ENCODE data around the gene PTPRR.

PTPRR gene

DNA sequence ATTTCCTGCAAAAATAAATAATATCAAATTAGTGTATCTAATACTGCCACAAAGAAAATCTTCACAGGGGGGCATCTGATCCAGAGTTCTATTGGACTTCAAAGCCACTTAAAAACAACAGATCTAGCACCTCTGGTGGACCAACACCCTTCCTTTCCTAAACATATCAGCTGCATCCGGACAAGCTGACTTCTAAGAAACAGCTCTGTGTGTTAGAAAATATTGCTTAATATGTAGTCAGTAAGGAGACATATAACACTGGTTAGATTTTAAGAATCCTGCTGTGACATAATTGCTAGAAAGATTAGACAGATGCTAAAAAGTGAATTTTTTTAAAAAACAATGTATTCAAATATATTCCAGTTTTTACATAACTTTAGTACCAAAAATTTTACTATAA lies 222.2 kb downstream of the PTPRR start:
- H3K4me3 ChIP-seq (ENCODE audit: control insufficient read depth, low read depth, low read length): no peak overlapping the region
- no peak for TF ChIP-seq CTCF (conservative IDR thresholded peaks at IDR 0.05; ENCODE audit: control insufficient read depth, insufficient read depth, low read depth, low read length)
- DNase-seq (ENCODE audit: low read depth): no peak

- DNase-seq (ENCODE audit: low read depth): no peak
- H3K4me3 ChIP-seq (ENCODE audit: control insufficient read depth, low read depth, low read length): no peak overlapping the region
- no peak for TF ChIP-seq CTCF (conservative IDR thresholded peaks at IDR 0.05; ENCODE audit: control insufficient read depth, insufficient read depth, low read depth, low read length)
Measured at GRCh38 chr12:70695361-70696023, 225.0 kb downstream of the PTPRR start.

DNA sequence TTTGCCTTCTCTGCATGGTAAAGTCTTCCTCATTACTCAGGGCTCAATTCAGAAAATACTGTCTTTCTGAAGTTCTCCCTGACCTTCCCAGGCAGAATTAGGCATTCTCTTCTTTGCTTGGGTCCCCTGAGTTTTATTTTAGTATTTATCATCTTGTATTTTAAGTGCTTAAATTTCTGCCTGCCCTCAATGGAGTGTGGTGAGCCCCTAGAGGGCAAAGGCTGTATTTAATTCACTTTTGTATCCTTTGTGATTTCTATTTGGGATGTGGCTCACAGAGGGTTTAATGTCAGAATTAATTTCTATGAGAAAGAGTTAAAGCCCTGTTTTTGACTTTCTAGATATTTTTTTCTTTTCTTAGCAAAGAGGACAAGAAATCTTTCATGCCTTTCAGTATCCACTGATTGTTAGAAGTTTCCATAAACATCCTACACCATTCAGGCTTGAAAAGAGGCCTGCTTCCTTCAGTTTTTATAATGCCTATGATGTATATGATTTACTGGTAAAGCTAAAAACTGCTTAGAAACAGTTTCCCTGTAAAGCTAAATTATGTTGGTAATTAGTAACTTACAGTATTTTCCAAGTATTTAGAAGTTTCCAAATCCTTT lies 227.8 kb downstream of the PTPRR start:
- H3K4me3 ChIP-seq (ENCODE audit: control insufficient read depth, low read depth, low read length): no peak overlapping the region
- peak; percentile 24 for DNase-seq (ENCODE audit: low read depth)
- TF ChIP-seq CTCF (conservative IDR thresholded peaks at IDR 0.05; ENCODE audit: control insufficient read depth, insufficient read depth, low read depth, low read length): peak; percentile 61

GRCh38 chr12:70691018-70691672 lies 229.4 kb downstream of the PTPRR start:
- no peak for TF ChIP-seq CTCF (conservative IDR thresholded peaks at IDR 0.05; ENCODE audit: control insufficient read depth, insufficient read depth, low read depth, low read length)
- peak; percentile 11 for DNase-seq (ENCODE audit: low read depth)
- H3K4me3 ChIP-seq (ENCODE audit: control insufficient read depth, low read depth, low read length): no peak overlapping the region

GRCh38 chr12:70686907-70687306 lies 233.6 kb downstream of the PTPRR start:
- TF ChIP-seq CTCF (conservative IDR thresholded peaks at IDR 0.05; ENCODE audit: control insufficient read depth, insufficient read depth, low read depth, low read length): no peak
- DNase-seq (ENCODE audit: low read depth): no peak
- H3K4me3 ChIP-seq (ENCODE audit: control insufficient read depth, low read depth, low read length): no peak overlapping the region

- no peak for DNase-seq (ENCODE audit: low read depth)
- TF ChIP-seq CTCF (conservative IDR thresholded peaks at IDR 0.05; ENCODE audit: control insufficient read depth, insufficient read depth, low read depth, low read length): no peak
- no peak overlapping the region for H3K4me3 ChIP-seq (ENCODE audit: control insufficient read depth, low read depth, low read length)
Measured at GRCh38 chr12:70686299-70686698, 234.2 kb downstream of the PTPRR start.

Data from fibroblast of mammary gland (primary cell).